GM12875 (cell line): ENCODE measurements around the gene VPS8.
A peak's percentile ranks its signal among the peaks of the same experiment; 100 is the strongest.

Experiments used
- H3K4me3 ChIP-seq: one replicate; pipeline ENCODE4 v1.5.1; 2011; ENCODE audit warnings: low read depth, low read length, control low read depth
- CTCF ChIP-seq: IDR thresholded peaks from 2 replicates; pipeline ENCODE4 v1.5.1; 2011; ENCODE audit warnings: low read depth, mild to moderate bottlenecking, control low read depth, inconsistent platforms, low read length, moderate library complexity, borderline replicate concordance; ENCODE audit not compliant: insufficient read depth

Gene VPS8

GRCh38 chr3:185082829-185083228, 270.9 kb downstream of the VPS8 start:
- no peak overlapping the region for H3K4me3 ChIP-seq

GRCh38 chr3:185084402-185084801, 272.4 kb downstream of the VPS8 start:
- no peak for TF ChIP-seq CTCF
- H3K4me3 ChIP-seq, result no peak overlapping the region

More at GRCh38 chr3:185082829-185083228, 270.9 kb downstream of the VPS8 start:
- TF ChIP-seq CTCF, result no peak

GRCh38 chr3:185084901-185085300, 272.9 kb downstream of the VPS8 start:
- 0 out of 2 replicates have a peak, but pooled peaks have one; percentile 1 for TF ChIP-seq CTCF
- H3K4me3 ChIP-seq, result no peak overlapping the region

- no peak for TF ChIP-seq CTCF
These were observed 275.5 kb downstream of the VPS8 start for GRCh38 chr3:185087419-185087818.

GRCh38 chr3:185089343-185089742, 277.4 kb downstream of the VPS8 start:
- no peak for TF ChIP-seq CTCF
- H3K4me3 ChIP-seq, result no peak overlapping the region

More at GRCh38 chr3:185087419-185087818, 275.5 kb downstream of the VPS8 start:
- no peak overlapping the region for H3K4me3 ChIP-seq

GRCh38 chr3:185089751-185090150, 277.8 kb downstream of the VPS8 start:
- no peak overlapping the region for H3K4me3 ChIP-seq
- no peak for TF ChIP-seq CTCF

GRCh38 chr3:185090811-185091210, 278.8 kb downstream of the VPS8 start:
- no peak overlapping the region for H3K4me3 ChIP-seq
- no peak for TF ChIP-seq CTCF
